HUES48 (cell line): ENCODE results near the gene AKR1B15.
"Not testable (repeated sequence)": the region's sequence is repeated elsewhere in the genome, so short reads cannot be mapped to it uniquely, and the experiment has no call there.

Source experiments
- H3K27ac ChIP-seq: one replicate; pipeline ENCODE4 v1.7.0; 2013; ENCODE audit warnings: low read depth, low read length, inconsistent platforms
- H3K27me3 ChIP-seq: 2 replicates; pipeline ENCODE4 v1.6.1; 2013; ENCODE audit warnings: mild to moderate bottlenecking, low read length; ENCODE audit not compliant: control insufficient read depth, insufficient read depth
- H3K36me3 ChIP-seq: 2 replicates; pipeline ENCODE4 v1.6.1; 2013; ENCODE audit warnings: low read length; ENCODE audit not compliant: control insufficient read depth, insufficient read depth
- H3K4me1 ChIP-seq: 2 replicates; pipeline ENCODE4 v1.6.1; 2013; ENCODE audit warnings: mild to moderate bottlenecking, low read length; ENCODE audit not compliant: control insufficient read depth, insufficient read depth
- H3K4me3 ChIP-seq: 2 replicates; pipeline ENCODE4 v1.5.1; 2013; ENCODE audit warnings: mild to moderate bottlenecking, low read depth, low read length
- H3K9ac ChIP-seq: 2 replicates; pipeline ENCODE4 v1.6.1; 2013; ENCODE audit warnings: mild to moderate bottlenecking, low read depth, low read length, moderate library complexity
- H3K9me3 ChIP-seq: 2 replicates; pipeline ENCODE4 v1.6.1; 2013; ENCODE audit warnings: low read length; ENCODE audit not compliant: control insufficient read depth, insufficient read depth

AKR1B15 gene

GRCh38 chr7:134533288-134533771, 15.6 kb upstream of the AKR1B15 start:
- Histone ChIP-seq H3K36me3 (no peaks in the 10 kb centered on the region), H3K9me3 (no peaks in the 10 kb centered on the region), H3K27ac (no peak overlapping the region), H3K4me3 (no peak overlapping the region), H3K9ac (no peak overlapping the region), H3K4me1 (no peaks in the 10 kb centered on the region), H3K27me3 (no peaks in the 10 kb centered on the region)

- H3K36me3 ChIP-seq, result no peaks in the 10 kb centered on the region
- H3K27ac ChIP-seq, result no peak overlapping the region
- no peaks in the 10 kb centered on the region for H3K27me3 ChIP-seq
- no peak overlapping the region for H3K4me3 ChIP-seq
- no peaks in the 10 kb centered on the region for H3K4me1 ChIP-seq
- H3K9me3 ChIP-seq, result no peaks in the 10 kb centered on the region
- H3K9ac ChIP-seq, result no peak overlapping the region
These were observed 14.3 kb upstream of the AKR1B15 start for GRCh38 chr7:134534633-134535032.

DNA sequence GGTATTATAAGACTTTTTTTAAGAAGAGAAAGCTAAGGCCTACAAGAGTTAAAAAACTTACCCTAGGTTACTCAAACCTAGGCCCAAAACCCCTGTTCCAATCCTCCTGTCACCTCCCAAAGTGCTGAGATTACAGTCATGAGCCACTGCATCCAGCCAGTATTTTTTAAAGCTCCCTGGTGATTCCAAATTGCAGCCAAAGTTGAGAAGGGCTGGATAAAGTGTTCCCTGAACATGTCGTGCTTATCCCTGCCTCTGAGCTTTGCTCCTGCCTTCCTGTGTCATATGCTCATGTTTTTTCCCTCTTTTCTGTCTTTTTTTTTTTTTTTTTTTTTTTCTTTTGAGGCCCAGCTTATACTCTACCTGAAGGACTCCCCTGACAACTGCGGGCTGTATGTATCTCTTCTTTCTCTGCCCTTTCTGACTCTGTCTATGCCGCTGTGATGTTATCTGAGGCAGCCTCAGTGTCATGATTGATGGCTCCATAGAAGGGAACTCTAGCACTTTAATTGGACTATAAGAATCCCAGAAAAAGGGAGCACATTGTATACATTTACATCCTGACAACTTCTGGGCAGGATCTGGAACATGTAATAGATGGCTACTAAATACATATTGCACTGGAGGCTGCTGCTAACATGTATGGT, 13.5 kb upstream of the AKR1B15 start:
- Histone ChIP-seq H3K36me3 (no peaks in the 10 kb centered on the region), H3K27me3 (no peaks in the 10 kb centered on the region), H3K4me1 (no peaks in the 10 kb centered on the region), H3K27ac (no peak overlapping the region), H3K9ac (no peak overlapping the region), H3K9me3 (no peaks in the 10 kb centered on the region), H3K4me3 (no peak overlapping the region)

DNA sequence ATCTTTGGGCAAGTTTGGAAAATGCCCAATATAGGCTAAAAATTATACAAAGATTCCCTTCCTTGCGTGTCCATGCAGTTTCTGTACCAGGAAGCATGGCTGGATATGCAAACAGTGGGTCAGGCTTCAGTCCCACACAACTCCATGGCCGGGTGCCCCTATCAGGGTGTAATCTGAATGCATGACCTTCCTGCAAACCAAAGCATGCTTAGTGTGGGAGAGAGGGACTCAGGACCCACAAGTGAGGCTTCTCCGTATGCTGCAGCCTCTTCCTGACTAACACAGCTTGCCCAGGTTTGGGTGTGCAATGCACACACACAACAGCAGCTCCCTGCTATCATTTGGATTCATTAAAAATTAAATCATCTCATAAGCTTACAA, 13.0 kb upstream of the AKR1B15 start:
- Histone ChIP-seq H3K4me1 (no peaks in the 10 kb centered on the region), H3K9me3 (no peaks in the 10 kb centered on the region)

GRCh38 chr7:134536558-134536957, 12.4 kb upstream of the AKR1B15 start:
- H3K36me3 ChIP-seq, H3K9ac ChIP-seq, H3K27me3 ChIP-seq, H3K4me1 ChIP-seq, H3K9me3 ChIP-seq, H3K27ac ChIP-seq, H3K4me3 ChIP-seq: not testable (repeated sequence)

More for the DNA sequence above, 13.0 kb upstream of the AKR1B15 start:
- H3K9ac ChIP-seq, result no peak overlapping the region
- H3K27me3 ChIP-seq, result no peaks in the 10 kb centered on the region; the same call in 1 of the 2 replicates
- H3K4me3 ChIP-seq, result no peak overlapping the region
- H3K27ac ChIP-seq, result no peak overlapping the region
- H3K36me3 ChIP-seq, result no peaks in the 10 kb centered on the region

GRCh38 chr7:134537273-134537781, 11.6 kb upstream of the AKR1B15 start:
- H3K36me3 ChIP-seq, H3K4me1 ChIP-seq, H3K9ac ChIP-seq, H3K9me3 ChIP-seq, H3K4me3 ChIP-seq, H3K27me3 ChIP-seq, H3K27ac ChIP-seq: not testable (repeated sequence)

- no peaks in the 10 kb centered on the region for H3K36me3 ChIP-seq
- no peak overlapping the region for H3K9ac ChIP-seq
- no peak overlapping the region for H3K4me3 ChIP-seq
- H3K4me1 ChIP-seq, result peaks cover 5% of the 10 kb centered on the region; the same call in 1 of the 2 replicates
- H3K27ac ChIP-seq, result no peak overlapping the region
- H3K27me3 ChIP-seq, result no peaks in the 10 kb centered on the region; the same call in 1 of the 2 replicates
- no peaks in the 10 kb centered on the region for H3K9me3 ChIP-seq
These were observed 9.4 kb upstream of the AKR1B15 start for GRCh38 chr7:134539380-134540004.

DNA sequence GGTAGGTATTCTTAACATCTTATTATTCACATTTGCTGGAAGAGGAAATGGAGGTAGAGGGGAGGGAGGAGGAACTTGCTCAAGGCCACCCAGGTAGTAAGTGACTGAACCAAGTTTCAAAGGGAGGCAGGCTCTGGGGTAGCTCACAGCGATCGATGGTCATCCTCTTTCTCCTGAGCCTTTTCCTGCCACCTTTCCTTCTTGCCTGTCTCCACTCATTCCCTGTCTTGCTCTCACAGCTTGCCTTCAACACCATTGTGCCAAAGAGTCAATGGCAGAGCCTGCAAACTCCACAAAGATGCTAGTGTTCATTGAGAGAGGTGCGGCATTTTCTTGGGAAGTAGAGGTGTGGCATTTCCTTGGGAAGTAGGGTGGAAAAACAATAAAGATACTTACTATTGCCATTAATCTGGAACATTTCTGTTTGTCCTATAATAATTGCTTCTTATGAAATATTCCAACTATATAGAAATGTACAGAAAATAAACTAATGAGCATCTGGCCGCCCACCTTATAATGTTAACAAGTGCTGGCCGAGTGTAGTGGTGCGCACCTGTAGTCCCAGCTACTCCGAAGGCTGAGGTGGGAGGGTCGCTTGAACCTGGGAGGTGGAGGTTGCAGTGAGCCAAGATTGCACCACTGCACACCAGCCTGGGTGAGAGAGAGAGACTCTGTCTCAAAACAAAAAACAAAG, 7.3 kb upstream of the AKR1B15 start:
- H3K36me3 ChIP-seq, result not testable (repeated sequence)
- peaks cover 11% of the 10 kb centered on the region for H3K4me1 ChIP-seq

DNA sequence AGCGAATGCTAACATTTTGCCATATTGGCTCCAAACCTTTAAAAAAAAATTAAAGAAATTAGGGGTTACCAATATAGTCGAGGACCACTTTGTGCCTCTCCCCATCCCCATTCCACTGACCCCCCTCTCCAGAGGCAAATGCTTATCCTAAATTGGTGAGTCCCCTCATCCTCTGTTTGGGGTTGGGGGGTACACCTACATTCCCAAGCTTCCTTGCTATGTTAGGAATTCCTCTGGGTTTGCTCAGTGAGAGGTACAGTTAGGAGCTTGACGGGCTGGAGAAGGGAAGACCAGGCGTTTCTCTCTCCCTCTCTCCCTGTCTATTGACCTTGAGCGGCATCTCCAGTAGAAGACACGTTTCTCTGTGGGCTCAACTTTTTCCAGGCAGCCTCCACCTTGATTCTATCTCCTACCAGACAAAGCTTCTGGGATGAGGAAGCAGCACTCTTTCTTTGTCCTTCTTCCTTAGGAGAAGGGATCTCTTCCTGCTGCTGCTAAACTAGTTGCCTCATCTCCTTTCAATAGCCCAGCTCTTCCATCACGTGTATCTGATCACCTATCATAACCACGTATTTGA, 6.6 kb upstream of the AKR1B15 start:
- Histone ChIP-seq H3K36me3 (no peaks in the 10 kb centered on the region), H3K9me3 (no peaks in the 10 kb centered on the region), H3K4me1 (peaks cover 18% of the 10 kb centered on the region), H3K4me3 (no peak overlapping the region), H3K9ac (no peak overlapping the region), H3K27ac (no peak overlapping the region), H3K27me3 (no peaks in the 10 kb centered on the region; the same call in 1 of the 2 replicates)

More for the DNA sequence above, 7.3 kb upstream of the AKR1B15 start:
- H3K4me3 ChIP-seq, H3K27ac ChIP-seq, H3K9ac ChIP-seq, H3K27me3 ChIP-seq, H3K9me3 ChIP-seq: not testable (repeated sequence)

DNA sequence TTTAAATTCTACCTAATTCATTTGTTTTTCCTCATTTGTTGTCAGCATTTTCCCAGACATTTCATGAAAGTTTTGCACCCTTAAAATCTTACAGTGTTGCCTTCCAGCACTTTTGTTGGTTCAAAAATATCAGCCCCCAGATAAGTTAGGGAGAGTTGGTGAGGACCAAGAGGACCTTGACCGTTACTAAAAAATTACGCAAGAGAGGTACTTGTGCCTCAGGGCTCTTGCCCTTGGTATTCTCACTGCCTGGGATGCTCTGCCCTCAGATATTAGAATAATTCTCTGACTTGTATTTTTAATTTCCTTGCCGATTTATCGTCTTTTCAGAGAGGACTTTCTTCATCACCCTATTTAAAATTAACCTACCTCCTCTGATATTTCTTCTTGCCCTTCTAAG, 3.5 kb upstream of the AKR1B15 start:
- Histone ChIP-seq H3K27me3 (no peaks in the 10 kb centered on the region; the same call in 1 of the 2 replicates), H3K36me3 (no peaks in the 10 kb centered on the region), H3K9ac (no peak overlapping the region), H3K27ac (no peak overlapping the region), H3K4me1 (peaks cover 23% of the 10 kb centered on the region), H3K9me3 (no peaks in the 10 kb centered on the region), H3K4me3 (no peak overlapping the region)
